GM23338 (cell line): ENCODE measurements around the gene CRK. TPM values are rescaled to one million over a fixed set of nuclear protein-coding genes. Genes with fewer than 3 reads are reported as not detected.

Experiments used
- ATAC-seq: fragments of 200-7000 bp; cut with Tn5 transposase; 3 replicates; pipeline ENCODE4 v1.9.1; 2020
- DNase-seq: peaks from one replicate; pipeline ENCODE4 v3.0.0-alpha.2; 2015; ENCODE audit warnings: low spot score
- H2AFZ ChIP-seq: fragments of 200-600 bp; sonication (generic); 2 replicates; pipeline ENCODE4 v1.8.0; 2016; ENCODE audit warnings: antibody characterized with exemption, mild to moderate bottlenecking, moderate library complexity
- H3F3A ChIP-seq: fragments of 200-600 bp; sonication (generic); replicated peaks from 2 replicates; pipeline ENCODE4 v1.8.0; 2017; ENCODE audit warnings: antibody characterized with exemption, mixed run types, low read depth
- H3K27ac ChIP-seq: fragments of 200-600 bp; sonication (generic); 2 replicates; pipeline ENCODE4 v1.6.1; 2016; ENCODE audit warnings: low read depth
- H3K27me3 ChIP-seq: fragments of 200-600 bp; sonication (generic); 2 replicates; pipeline ENCODE4 v1.8.0; 2016; ENCODE audit warnings: mild to moderate bottlenecking, mixed run types, moderate library complexity; ENCODE audit not compliant: insufficient read depth
- H3K36me3 ChIP-seq: fragments of 200-600 bp; sonication (generic); 2 replicates; pipeline ENCODE4 v1.8.0; 2016; ENCODE audit warnings: mild to moderate bottlenecking; ENCODE audit not compliant: insufficient read depth
- H3K4me1 ChIP-seq: fragments of 200-600 bp; sonication (generic); 2 replicates; pipeline ENCODE4 v1.8.0; 2016; ENCODE audit warnings: mild to moderate bottlenecking, moderate library complexity; ENCODE audit not compliant: insufficient read depth
- H3K4me2 ChIP-seq: fragments of 200-600 bp; sonication (generic); 2 replicates; pipeline ENCODE4 v1.7.1; 2017; ENCODE audit warnings: mixed run types
- H3K4me3 ChIP-seq: fragments of 200-600 bp; sonication (generic); 2 replicates; pipeline ENCODE4 v1.6.1; 2016; ENCODE audit warnings: mixed run types
- H3K79me2 ChIP-seq: fragments of 200-600 bp; sonication (generic); replicated peaks from 2 replicates; pipeline ENCODE4 v1.8.0; 2017; ENCODE audit warnings: mild to moderate bottlenecking; ENCODE audit not compliant: insufficient read depth
- H3K9me2 ChIP-seq: fragments of 200-600 bp; sonication (generic); 2 replicates; pipeline ENCODE4 v1.8.0; 2017; ENCODE audit not compliant: insufficient read depth
- H4K20me1 ChIP-seq: fragments of 200-600 bp; sonication (generic); replicated peaks from 2 replicates; pipeline ENCODE4 v1.8.0; 2017; ENCODE audit warnings: mild to moderate bottlenecking; ENCODE audit not compliant: insufficient read depth
- H3K27ac Mint-ChIP-seq: 2 replicates; pipeline ENCODE4 v1.8.0; 2020; ENCODE audit warnings: inconsistent platforms, mild to moderate bottlenecking, moderate library complexity, mixed read lengths
- H3K27me3 Mint-ChIP-seq: 3 replicates; pipeline ENCODE4 v1.8.0; 2022; ENCODE audit warnings: low read depth, mild to moderate bottlenecking, moderate library complexity, mixed read lengths, inconsistent platforms; ENCODE audit not compliant: insufficient read depth, poor library complexity
- H3K36me3 Mint-ChIP-seq: 3 replicates; pipeline ENCODE4 v1.8.0; 2021; ENCODE audit warnings: low read depth, mild to moderate bottlenecking, inconsistent platforms, moderate library complexity, mixed read lengths
- H3K4me1 Mint-ChIP-seq: 3 replicates; pipeline ENCODE4 v1.8.0; 2020; ENCODE audit warnings: mild to moderate bottlenecking, inconsistent platforms, mixed read lengths
- H3K4me3 Mint-ChIP-seq: 3 replicates; pipeline ENCODE4 v1.8.0; 2021; ENCODE audit warnings: moderate library complexity, mild to moderate bottlenecking, inconsistent platforms, mixed read lengths
- H3K9me3 Mint-ChIP-seq: 3 replicates; pipeline ENCODE4 v1.8.0; 2020; ENCODE audit warnings: moderate library complexity, mild to moderate bottlenecking, inconsistent platforms, mixed read lengths
- CTCF ChIP-seq, 2 experiments: fragments of 200-600 bp in 1 of 2; sonication (generic) in 1 of 2; conservative IDR thresholded peaks; 2 replicates each; pipeline versions ENCODE4 v1.5.1 to v1.6.1; 2016 to 2017; ENCODE audit warnings: antibody characterized with exemption in 2 of 2, low read depth in 2 of 2, mild to moderate bottlenecking in 2 of 2, moderate library complexity in 1 of 2
- ETS1 ChIP-seq: IDR thresholded peaks from 2 replicates; pipeline ENCODE4 v1.6.1; 2016; ENCODE audit warnings: antibody characterized with exemption
- EZH2phosphoT487 ChIP-seq: fragments of 200-600 bp; sonication (generic); IDR thresholded peaks from one replicate; pipeline ENCODE4 v1.8.1; 2018; ENCODE audit warnings: antibody characterized with exemption; ENCODE audit not compliant: unreplicated experiment
- ZNF114 ChIP-seq: fragments of 250-450 bp; sonication (Bioruptor Pico); IDR thresholded peaks from 2 replicates; pipeline ENCODE4 v1.5.0; 2020; ENCODE audit warnings: mild to moderate bottlenecking, moderate library complexity
- ZNF462 ChIP-seq: fragments of 250-450 bp; sonication (Bioruptor Pico); IDR thresholded peaks from 2 replicates; pipeline ENCODE4 v1.5.0; 2020; ENCODE audit warnings: mild to moderate bottlenecking, moderate library complexity
- polyA plus RNA-seq: library from polyadenylated mRNA; unstranded; fragments of >200 nt; fragmentation: Nextera tagmentation; extraction: Ambion mirVana; gene quantifications from 2 replicates; pipeline ENCODE4 v1.2.1, GENCODE V29; 2016
- total RNA-seq: library from RNA; depleted of rRNA; stranded (reverse); fragments of >200 nt; shearing (Covaris generic); gene quantifications from 2 replicates; pipeline ENCODE4 v1.2.3, GENCODE V29; 2014

CRK gene
- total and polyA plus RNA-seq, 2 experiments from 2014 or later, result 32.6 to 59.8 TPM

GRCh38 chr17:1379930-1380313 is 76.1 kb downstream of the CRK start:
- peaks cover 46% of the 10 kb centered on the region for H3K4me1 Mint-ChIP-seq
- H2AFZ ChIP-seq, result no peak overlapping the region
- 0 out of 2 replicates have a peak, but pooled peaks cover under 1% of the 10 kb centered on the region for H3K36me3 ChIP-seq

GRCh38 chr17:1379208-1379929 is 76.7 kb downstream of the CRK start:
- no peaks in the 10 kb centered on the region for H3K27me3 ChIP-seq
- H3K36me3 ChIP-seq, result no peaks in the 10 kb centered on the region
- no peaks in the 10 kb centered on the region for H3K9me2 ChIP-seq
- Mint-ChIP-seq H3K27me3 (peaks cover 12% of the 10 kb centered on the region), H3K36me3 (peaks cover 19% of the 10 kb centered on the region; the same call in 2 of the 3 replicates), H3K4me1 (peaks cover 52% of the 10 kb centered on the region), H3K4me3 (no peak overlapping the region), H3K27ac (no peak overlapping the region; the same call in 1 of the 2 replicates), H3K9me3 (no peaks in the 10 kb centered on the region)
- H3K4me1 ChIP-seq, result peaks cover 50% of the 10 kb centered on the region
- H3F3A ChIP-seq, result peaks cover 7% of the 10 kb centered on the region; the same call in 1 of the 2 replicates
- H3K4me3 ChIP-seq, result no peak overlapping the region
- no peak overlapping the region for H2AFZ ChIP-seq
- no peak for TF ChIP-seq EZH2phosphoT487
- no peak for TF ChIP-seq ETS1
- TF ChIP-seq ZNF462 (CRISPR knock-in tag), result no peak
- no peak overlapping the region for H3K4me2 ChIP-seq
- H3K79me2 ChIP-seq, result peaks cover 100% of the 10 kb centered on the region
- H4K20me1 ChIP-seq, result peaks cover 98% of the 10 kb centered on the region
- ATAC-seq, result no peak
- H3K27ac ChIP-seq, result peak overlapping the region; percentile 22
- no peak for DNase-seq

More at GRCh38 chr17:1379930-1380313, 76.1 kb downstream of the CRK start:
- H3K4me3 ChIP-seq, result no peak overlapping the region
- Mint-ChIP-seq H3K4me3 (no peak overlapping the region), H3K36me3 (peaks cover 19% of the 10 kb centered on the region; the same call in 2 of the 3 replicates), H3K9me3 (no peaks in the 10 kb centered on the region), H3K27me3 (peaks cover 13% of the 10 kb centered on the region), H3K27ac (no peak overlapping the region; the same call in 1 of the 2 replicates)
- H4K20me1 ChIP-seq, result peaks cover 98% of the 10 kb centered on the region
- H3F3A ChIP-seq, result peaks cover 7% of the 10 kb centered on the region; the same call in 1 of the 2 replicates
- DNase-seq (no peak), ATAC-seq (no peak)
- H3K79me2 ChIP-seq, result peaks cover 100% of the 10 kb centered on the region
- H3K4me1 ChIP-seq, result peaks cover 46% of the 10 kb centered on the region
- H3K4me2 ChIP-seq, result no peak overlapping the region
- H3K27ac ChIP-seq, result no peak overlapping the region; the same call in 1 of the 2 replicates
- TF ChIP-seq ETS1 (no peak), CTCF (conservative IDR thresholded peaks at IDR 0.05; ENCODE audit: low read depth in 2 of 2) (no peak), ZNF114 (no peak)
- H3K27me3 ChIP-seq, result no peaks in the 10 kb centered on the region
- no peaks in the 10 kb centered on the region for H3K9me2 ChIP-seq
